Adrenal gland (tissue), 12 donors: Measurements from ENCODE around the gene POLA2. TPM values are rescaled to one million over a fixed set of nuclear protein-coding genes. Genes with fewer than 3 reads are reported as not detected.

Experiments
- DNase-seq, 7 donors: peaks; one replicate each; pipeline ENCODE4 v3.0.0-alpha.2; 2019 to 2020
- H3K27ac ChIP-seq, 5 donors: fragments of 200-600 bp; sonication (generic) in 4 of 5; 1 replicate in 3 of 5; 2 replicates in 2 of 5; pipeline versions ENCODE4 v1.5.1 to v1.8.0; 2016 to 2020; ENCODE audit warnings: mild to moderate bottlenecking in 1 of 5
- H3K27me3 ChIP-seq: fragments of 200-600 bp; 2 replicates; pipeline ENCODE4 v1.8.0; 2021
- H3K36me3 ChIP-seq, 2 donors: fragments of 200-600 bp; replicated peaks in 1 of 2; 1 replicate in 1 of 2; 2 replicates in 1 of 2; pipeline versions ENCODE4 v1.5.1 to v1.8.0; 2018 to 2022
- H3K4me1 ChIP-seq, 2 donors: fragments of 200-600 bp; replicated peaks in 1 of 2; 1 replicate in 1 of 2; 2 replicates in 1 of 2; pipeline versions ENCODE4 v1.5.1 to v1.8.0; 2018 to 2021
- H3K4me3 ChIP-seq, 4 donors: fragments of 200-600 bp; sonication (generic) in 3 of 4; one replicate each; pipeline ENCODE4 v1.5.1; 2016 to 2018
- H3K9me3 ChIP-seq, 3 donors: fragments of 200-600 bp; sonication (generic) in 1 of 3; replicated peaks in 1 of 3; 1 replicate in 2 of 3; 2 replicates in 1 of 3; pipeline versions ENCODE4 v1.5.1 to v1.8.0; 2016 to 2021
- CTCF ChIP-seq, 6 experiments: fragments of 450-650 bp in 4 of 6; fragments of 200-600 bp in 2 of 6; sonication (generic) in 1 of 6; IDR thresholded peaks; 1 replicate in 5 of 6; 2 replicates in 1 of 6; pipeline versions ENCODE4 v1.5.1 to v1.8.0; 2016 to 2021; ENCODE audit warnings: antibody characterized with exemption in 6 of 6, mild to moderate bottlenecking in 2 of 6, moderate library complexity in 1 of 6
- POLR2A ChIP-seq, 2 donors: fragments of 450-650 bp; IDR thresholded peaks; one replicate each; pipeline ENCODE4 v1.6.1; 2017; ENCODE audit warnings: antibody characterized with exemption in 2 of 2, mild to moderate bottlenecking in 2 of 2, moderate library complexity in 1 of 2
- WGBS, 4 donors: extraction: QIAGEN DNeasy Blood & Tissue Kit in 2 of 4; methylation state at CpG; one replicate each; pipeline versions ENCODE4 v1.1.5 to v1.1.7; 2013 to 2017; 5-methylcytosine and 5-hydroxymethylcytosine counted together
- intact Hi-C, 2 donors: fragments of 100-400 bp; cut with DNase I; formaldehyde crosslinking; loops; one replicate each; pipeline versions ENCODE4 v1.14.1 to v1.15.0; 2022 to 2023
- polyA plus RNA-seq, 3 donors: library from polyadenylated mRNA; stranded (reverse); fragments of 200-250 nt in 2 of 3; fragments of 350-450 nt in 1 of 3; fragmentation: Illumina TruSeq in 1 of 3; extraction: RNeasy Lipid Tissue Mini Kit (QIAGEN cat#74804) in 1 of 3; gene quantifications; one replicate each; pipeline ENCODE4 v1.2.3, GENCODE V29; 2013 to 2014
- total RNA-seq, 9 donors: library from RNA; depleted of rRNA in 4 of 9; stranded (reverse); fragments of >200 nt in 4 of 9; fragments of 120-200 nt in 1 of 9; fragmentation: NEBNext Ultra II Directional in 1 of 9; extraction: Animal tissue kit (Norgen Biotek cat#: 25700) in 1 of 9; gene quantifications; one replicate each; pipeline versions ENCODE4 v1.1.0 to v1.2.4, GENCODE V29; 2013 to 2023
- donor health status: healthy with polysubstance abuse.
- donor health status: Bipolar disorder and iron deficiency.
- donor health status: DM: yes; HTN: yes; CAD: no.
- donor health status: DM: no; HTN: no; CAD: no.
- donor health status: DM: no; HTN: no; CAD: no.
- donor health status: DM: yes; HTN: yes; CAD: no.

Gene POLA2
- total and polyA plus RNA-seq, 12 donors = 3.9 to 12.2 (median 7.7) TPM

DNA sequence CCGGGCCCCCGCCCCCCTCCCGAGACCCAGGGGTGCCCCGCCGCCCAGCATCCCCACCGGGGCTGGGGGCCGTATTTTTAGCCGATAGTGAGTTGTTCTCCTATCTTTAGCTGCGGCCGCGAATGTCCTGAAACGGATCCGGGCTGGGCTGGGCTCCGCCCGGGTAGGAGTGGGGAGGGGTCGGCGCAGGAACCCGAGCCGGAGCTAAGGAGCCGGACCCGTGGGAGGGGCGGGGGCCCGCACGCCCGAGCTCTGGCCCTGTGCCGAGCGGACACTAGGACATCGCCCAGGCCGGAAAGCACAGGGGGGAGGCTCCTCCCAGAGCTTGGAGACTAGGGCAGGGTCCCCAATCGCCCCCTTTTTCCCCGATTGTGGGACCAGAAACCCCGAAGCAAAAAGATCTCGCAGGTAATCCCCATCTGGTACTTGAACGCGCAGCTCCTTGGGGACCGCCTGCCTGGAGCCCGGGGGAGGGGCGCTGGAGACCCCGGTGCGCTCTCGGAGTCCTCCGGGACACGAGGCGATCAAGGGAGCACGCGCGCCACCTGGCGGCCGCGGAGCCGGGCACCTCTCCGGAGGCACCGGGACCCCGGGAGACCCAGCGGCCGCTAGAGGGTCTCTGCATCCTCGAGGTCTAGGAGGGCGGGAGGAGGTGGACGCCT lies 53.6 kb downstream of the POLA2 start:
- Histone ChIP-seq H3K9me3 (no peaks in the 10 kb centered on the region), H3K4me3 (peak overlapping the region in 3 of 4 donors; percentile 57 to 78 (median 77)), H3K27ac (peak overlapping the region in 4 of 5 donors; percentile 27 to 93 (median 75)), H3K4me1 (peaks cover 13 to 20% of the 10 kb centered on the region in 2 donors), H3K36me3 (no peaks in the 10 kb centered on the region), H3K27me3 (no peaks in the 10 kb centered on the region)
- intact Hi-C loops = loop anchor here (2.0 kb wide), 2 partner anchors 37 to 39 kb away; no protein-coding TSS in a partner anchor
- 0 to 2% (median 0%) methylated on average over 10 to 59 of the region's 59 CpGs for WGBS, 4 donors
- peak; percentile 56 to 81 (median 77) for DNase-seq
- peak; percentile 82 to 94 (median 93) for TF ChIP-seq CTCF (IDR thresholded peaks at IDR 0.05)
- no peak for TF ChIP-seq POLR2A (IDR thresholded peaks at IDR 0.05)

DNA sequence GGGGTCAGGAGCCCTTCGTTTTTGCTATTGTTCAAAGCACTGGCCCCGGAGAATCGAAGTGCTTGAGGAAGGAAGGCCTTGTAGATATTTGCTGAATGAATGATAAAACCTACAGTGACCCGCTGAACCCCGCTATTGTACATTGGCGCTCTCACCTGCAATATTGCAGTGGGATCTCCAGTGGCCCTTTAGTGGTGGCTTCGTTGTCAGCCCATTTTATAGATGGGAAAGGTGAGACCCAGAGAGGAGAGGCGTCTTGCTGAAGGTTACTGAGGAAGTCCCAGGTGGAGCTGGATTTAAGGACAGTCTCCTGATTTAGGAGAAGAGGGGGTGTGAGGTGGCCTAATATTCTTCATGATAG lies 54.1 kb downstream of the POLA2 start:
- H3K27ac ChIP-seq = peak overlapping the region in 4 of 5 donors; percentile 12 to 93 (median 52)
- no peaks in the 10 kb centered on the region for H3K27me3 ChIP-seq
- DNase-seq = no peak
- 21 to 31% (median 28%) methylated on average over 5 to 8 of the region's 8 CpGs for WGBS, 4 donors
- TF ChIP-seq POLR2A (IDR thresholded peaks at IDR 0.05) (no peak), CTCF (IDR thresholded peaks at IDR 0.05) (peak in 1 of 6 experiments; percentile 37)
- no peaks in the 10 kb centered on the region for H3K9me3 ChIP-seq
- intact Hi-C loops = loop anchor here (2.0 kb wide), 2 partner anchors 37 to 39 kb away; no protein-coding TSS in a partner anchor
- H3K36me3 ChIP-seq = peaks cover 0 to 2% of the 10 kb centered on the region in 2 donors
- peaks cover 13 to 17% of the 10 kb centered on the region in 2 donors for H3K4me1 ChIP-seq
- H3K4me3 ChIP-seq = peak overlapping the region in 1 of 4 donors; percentile 78

DNA sequence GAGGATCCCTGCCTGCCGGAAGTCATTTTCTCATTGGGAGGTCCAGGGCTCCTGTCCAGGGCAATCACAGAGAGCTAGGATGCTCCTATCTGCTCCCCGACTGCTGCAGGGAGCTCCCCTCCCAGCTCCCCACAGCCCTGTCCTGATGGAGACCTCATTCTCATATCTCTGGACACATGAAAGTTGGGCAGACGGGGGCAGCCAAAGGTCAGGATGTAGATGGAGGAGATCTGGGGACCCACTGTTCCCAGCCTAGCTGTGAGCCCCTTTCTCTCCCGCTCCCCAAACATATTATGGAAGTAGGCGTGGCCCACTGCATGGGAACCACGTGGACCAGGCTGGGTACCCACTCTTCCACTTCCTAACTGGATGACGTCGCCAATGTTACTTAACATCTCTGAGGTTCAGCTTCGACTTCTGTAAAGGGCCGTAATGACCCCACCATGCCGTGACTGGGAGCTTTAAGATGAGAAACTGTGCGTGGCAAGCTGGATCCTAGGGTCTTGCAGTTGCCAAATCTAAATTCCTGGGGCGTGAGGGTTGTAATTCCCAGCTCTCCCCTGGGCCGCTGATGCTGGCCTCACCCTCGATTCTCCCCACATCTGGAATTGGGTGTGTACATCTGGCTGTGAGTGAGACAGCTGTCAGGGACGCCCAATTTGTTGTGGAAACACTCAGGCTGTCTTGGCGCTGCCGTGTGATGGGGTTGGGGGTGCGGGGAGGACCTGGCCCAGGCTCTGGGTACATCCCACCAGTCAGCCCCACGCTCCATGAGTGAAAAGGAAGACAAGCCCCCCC lies 54.7 kb downstream of the POLA2 start:
- Histone ChIP-seq H3K27ac (peak overlapping the region; percentile 12 to 93 (median 35)), H3K4me3 (peak overlapping the region in 1 of 4 donors; percentile 78), H3K27me3 (no peaks in the 10 kb centered on the region), H3K4me1 (peaks cover 13 to 17% of the 10 kb centered on the region in 2 donors), H3K9me3 (no peaks in the 10 kb centered on the region), H3K36me3 (peaks cover 0 to 8% of the 10 kb centered on the region in 2 donors)
- no peak for DNase-seq
- TF ChIP-seq POLR2A (IDR thresholded peaks at IDR 0.05) = no peak
- no peak for TF ChIP-seq CTCF (IDR thresholded peaks at IDR 0.05)
- WGBS, 4 donors = 37 to 59% (median 48%) methylated on average over 7 to 20 of the region's 20 CpGs
- intact Hi-C loops = no loop called here
